ENCODE measurements around the gene EZH2.
A peak's percentile ranks its signal among the peaks of the same experiment; 100 is the strongest.

EZH2 gene

GRCh38 chr7:148849393-148850098, 34.5 kb downstream of the EZH2 start:
- no peaks in the 10 kb centered on the region for H3K27me3 ChIP-seq
- TF ChIP-seq CTCF (IDR thresholded peaks at IDR 0.05): no peak
- H3K9me3 ChIP-seq: no peaks in the 10 kb centered on the region
- no peak overlapping the region for H3K27ac ChIP-seq
- no peaks in the 10 kb centered on the region for H3K36me3 ChIP-seq
- H3K4me1 ChIP-seq (ENCODE audit: control insufficient read depth in 1 of 2, insufficient read depth in 1 of 2, low read depth in 1 of 2, low read length in 1 of 2): peaks cover 5 to 11% of the 10 kb centered on the region in 2 experiments
- H3K4me3 ChIP-seq (ENCODE audit: low read depth in 1 of 2, low read length in 1 of 2): no peak overlapping the region

- TF ChIP-seq CTCF (IDR thresholded peaks at IDR 0.05): no peak
- H3K36me3 ChIP-seq: no peaks in the 10 kb centered on the region
- H3K4me1 ChIP-seq (ENCODE audit: control insufficient read depth in 1 of 2, insufficient read depth in 1 of 2, low read depth in 1 of 2, low read length in 1 of 2): peaks cover 5 to 11% of the 10 kb centered on the region in 2 experiments
- no peaks in the 10 kb centered on the region for H3K9me3 ChIP-seq
- no peak overlapping the region for H3K4me3 ChIP-seq (ENCODE audit: low read depth in 1 of 2, low read length in 1 of 2)
- H3K27ac ChIP-seq: no peak overlapping the region
- H3K27me3 ChIP-seq: no peaks in the 10 kb centered on the region
These were observed 36.0 kb downstream of the EZH2 start for GRCh38 chr7:148847815-148848734.

- no peaks in the 10 kb centered on the region for H3K9me3 ChIP-seq
- no peaks in the 10 kb centered on the region for H3K27me3 ChIP-seq
- H3K4me3 ChIP-seq (ENCODE audit: low read depth in 1 of 2, low read length in 1 of 2): no peak overlapping the region
- H3K27ac ChIP-seq: peak overlapping the region; percentile 59
- no peaks in the 10 kb centered on the region for H3K36me3 ChIP-seq
- TF ChIP-seq CTCF (IDR thresholded peaks at IDR 0.05): no peak
- H3K4me1 ChIP-seq (ENCODE audit: control insufficient read depth in 1 of 2, insufficient read depth in 1 of 2, low read depth in 1 of 2, low read length in 1 of 2): peaks cover 6 to 13% of the 10 kb centered on the region in 2 experiments
These were observed 45.2 kb downstream of the EZH2 start for GRCh38 chr7:148838905-148839304.

- H3K27ac ChIP-seq: no peak overlapping the region
- no peak overlapping the region for H3K4me3 ChIP-seq (ENCODE audit: low read depth in 1 of 2, low read length in 1 of 2)
- H3K9me3 ChIP-seq: no peaks in the 10 kb centered on the region
- peaks cover 6 to 13% of the 10 kb centered on the region in 2 experiments for H3K4me1 ChIP-seq (ENCODE audit: control insufficient read depth in 1 of 2, insufficient read depth in 1 of 2, low read depth in 1 of 2, low read length in 1 of 2)
- TF ChIP-seq CTCF (IDR thresholded peaks at IDR 0.05): no peak
- H3K36me3 ChIP-seq: no peaks in the 10 kb centered on the region
- no peaks in the 10 kb centered on the region for H3K27me3 ChIP-seq
These were observed 48.2 kb downstream of the EZH2 start for GRCh38 chr7:148835854-148836253.

- Histone ChIP-seq H3K4me3 (ENCODE audit: low read depth in 1 of 2, low read length in 1 of 2) (no peak overlapping the region), H3K27ac (no peak overlapping the region), H3K27me3 (no peaks in the 10 kb centered on the region), H3K9me3 (no peaks in the 10 kb centered on the region), H3K4me1 (ENCODE audit: control insufficient read depth in 1 of 2, insufficient read depth in 1 of 2, low read depth in 1 of 2, low read length in 1 of 2) (peaks cover 4 to 8% of the 10 kb centered on the region in 2 experiments), H3K36me3 (no peaks in the 10 kb centered on the region)
- TF ChIP-seq CTCF (IDR thresholded peaks at IDR 0.05): no peak
These were observed 49.5 kb downstream of the EZH2 start for GRCh38 chr7:148834605-148835004.

Data from neutrophil (primary cell).